Heart left ventricle (tissue), 16 donors: Measurements from ENCODE around the gene HCN3. TPM values are rescaled to one million over a fixed set of nuclear protein-coding genes. Genes with fewer than 3 reads are reported as not detected.

Experiments
- ATAC-seq, 4 donors: fragments of 200-7000 bp; cut with Tn5 transposase; one replicate each; pipeline ENCODE4 v1.9.1; 2020 to 2022; ENCODE audit warnings: moderate library complexity in 4 of 4, mild to moderate bottlenecking in 3 of 4, moderate number of reproducible peaks in 1 of 4
- DNase-seq, 5 donors: peaks; one replicate each; pipeline ENCODE4 v3.0.0-alpha.2; 2020
- H3K27ac ChIP-seq, 12 donors: fragments of 200-600 bp; sonication (generic) in 4 of 12; one replicate each; pipeline versions ENCODE4 v1.5.0 to v1.8.0; 2016 to 2022; ENCODE audit warnings: mild to moderate bottlenecking in 2 of 12
- H3K27me3 ChIP-seq, 9 donors: fragments of 200-600 bp; sonication (generic) in 2 of 9; one replicate each; pipeline versions ENCODE4 v1.5.1 to v1.8.0; 2016 to 2022; ENCODE audit warnings: mild to moderate bottlenecking in 3 of 9
- H3K36me3 ChIP-seq, 9 donors: fragments of 200-600 bp; sonication (generic) in 2 of 9; one replicate each; pipeline versions ENCODE4 v1.5.0 to v1.8.0; 2018 to 2022; ENCODE audit warnings: mild to moderate bottlenecking in 2 of 9
- H3K4me1 ChIP-seq, 12 donors: fragments of 200-600 bp; sonication (generic) in 4 of 12; one replicate each; pipeline versions ENCODE4 v1.5.0 to v1.8.0; 2016 to 2022; ENCODE audit warnings: mild to moderate bottlenecking in 3 of 12
- H3K4me3 ChIP-seq, 12 donors: fragments of 200-600 bp; sonication (generic) in 4 of 12; one replicate each; pipeline versions ENCODE4 v1.5.0 to v1.8.0; 2017 to 2022; ENCODE audit warnings: mild to moderate bottlenecking in 9 of 12, moderate library complexity in 4 of 12
- H3K9me3 ChIP-seq, 12 donors: fragments of 200-600 bp; sonication (generic) in 4 of 12; one replicate each; pipeline versions ENCODE4 v1.5.0 to v1.8.0; 2016 to 2022; ENCODE audit warnings: mild to moderate bottlenecking in 1 of 12
- POLR2A ChIP-seq, 2 donors: fragments of 450-650 bp; IDR thresholded peaks; one replicate each; pipeline ENCODE4 v1.6.1; 2017; ENCODE audit warnings: antibody characterized with exemption in 2 of 2, mild to moderate bottlenecking in 2 of 2, moderate library complexity in 2 of 2
- WGBS, 4 donors: extraction: QIAGEN DNeasy Blood & Tissue Kit in 2 of 4; methylation state at CpG; one replicate each; pipeline versions ENCODE4 v1.1.5 to v1.1.7; 2013 to 2018; 5-methylcytosine and 5-hydroxymethylcytosine counted together
- intact Hi-C, 10 donors: fragments of 100-400 bp; cut with DNase I; formaldehyde crosslinking; loops; one replicate each; pipeline versions ENCODE4 v1.11.1 to v1.14.2; 2022
- polyA plus RNA-seq, 2 donors: library from polyadenylated mRNA; stranded (reverse); fragments of 200-250 nt; gene quantifications; one replicate each; pipeline ENCODE4 v1.2.3, GENCODE V29; 2013
- total RNA-seq, 9 donors: library from RNA; depleted of rRNA in 2 of 9; stranded (reverse); fragments of >200 nt in 2 of 9; fragmentation: NEBNext Ultra II Directional in 3 of 9; extraction: Animal tissue kit (Norgen Biotek cat#: 25700) in 3 of 9; gene quantifications; one replicate each; pipeline versions ENCODE4 v1.1.0 to v1.2.4, GENCODE V29; 2016 to 2023
- TF ChIP-seq, protein P1 (sequence below), 12 donors: fragments of 200-600 bp; sonication (generic) in 4 of 12; IDR thresholded peaks; one replicate each; pipeline versions ENCODE4 v1.5.0 to v1.8.0; 2018 to 2022; ENCODE audit warnings: antibody characterized with exemption in 12 of 12, mild to moderate bottlenecking in 5 of 12
- donor health status: ischemic (EF 13 %, LVEDD 7.1; RV severe dilation, severe dysfunction).
- donor health status: healthy with polysubstance abuse.
- donor health status: DM: no; HTN: yes; CAD: no.
- donor health status: DM: no; HTN: no; CAD: no.
- donor health status: ischemic (EF 25% LVEDD 6.9; RV normal size, moderate dysfunction).
- donor health status: ischemic (EF 25% LVEDD 5.7; RV mildly dilated, moderate dysfunction).
- donor health status: healthy.
- donor health status: DM: yes; HTN: yes; CAD: no.
- donor health status: ischemic (EF 35%, LVEDD 5.7; RV mildly dilated, moderate dysfunction).
- donor health status: nonischemic (EF 11% LVEDD 7.7; RV severe dilation, severe dysfunction).
- donor health status: DM: yes; HTN: yes; CAD: no.
- donor health status: PGD.
- donor health status: ischemic (EF 29% LVEDD 5.4; RV normal size, mild dysfunction).
- donor health status: nonischemic (EF 23%, LVEDD 6.1; RV moderate dilation, normal function).

Gene HCN3
- total and polyA plus RNA-seq, 11 donors, result 0.49 to 1.7 (median 1.2) TPM

DNA sequence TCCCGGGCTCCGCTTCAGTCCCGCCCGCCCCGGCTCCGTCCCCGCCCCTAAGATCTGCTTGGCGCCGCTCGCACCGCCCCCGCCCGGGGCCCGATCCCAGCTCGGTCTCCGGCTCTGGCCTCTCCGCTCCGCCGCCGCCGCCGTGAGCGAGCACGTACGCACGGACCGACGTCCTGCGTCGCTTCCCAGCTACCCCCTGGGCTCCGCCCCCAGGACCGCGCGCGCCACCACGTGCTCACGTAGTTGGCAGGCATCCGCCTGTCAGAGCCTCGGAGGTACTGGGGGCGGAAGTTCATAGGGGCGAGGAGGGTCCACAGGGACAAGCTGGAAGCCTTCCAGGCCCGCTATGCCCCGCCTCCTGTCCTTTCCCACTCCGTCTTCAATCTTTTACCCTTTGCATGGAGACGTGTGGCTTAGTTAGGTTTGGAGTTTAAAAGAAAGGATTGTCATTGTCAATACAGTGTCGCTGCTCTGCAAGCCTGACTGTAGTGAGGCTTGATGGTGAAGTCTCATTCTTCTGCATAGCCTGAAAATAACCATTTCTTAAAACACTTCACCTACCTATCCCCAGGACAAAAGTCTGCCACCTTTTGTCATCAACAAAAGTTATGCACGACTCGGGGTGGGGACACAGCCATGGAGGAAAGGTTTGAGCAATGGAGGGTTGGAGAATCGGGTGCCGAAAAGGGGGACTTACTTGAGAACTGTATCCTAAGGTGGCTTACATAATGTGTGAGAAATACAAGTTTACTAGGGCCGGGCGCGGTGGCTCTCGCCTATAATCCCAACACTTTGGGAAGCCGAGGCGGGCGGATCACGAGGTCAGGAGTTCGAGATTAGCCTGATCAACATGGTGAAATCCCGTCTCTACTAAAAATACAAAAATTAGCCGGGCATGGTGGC lies 3.7 kb upstream of the HCN3 start, which contains the start of gene CLK2:
Gene CLK2 (minus strand): TSS at position 162 of the 903 bp plus-strand sequence. CDS start 2,527 bp downstream, outside the sequence.
- peak within 1 kb of the TSS; percentile 67 to 94 (median 77) for H3K4me3 ChIP-seq
- intact Hi-C loops, result loop anchor here in 3 of 10 donors (1.0 to 2.0 kb wide), 3 partner anchors 35 to 51 kb away; partner anchors contain the start of genes FDPS (in 1 of the 3) and RUSC1 (in 1 of the 3)
- peak in 1 of 2 donors; percentile 81 for TF ChIP-seq POLR2A (IDR thresholded peaks at IDR 0.05)
- TF ChIP-seq, protein P1, sequence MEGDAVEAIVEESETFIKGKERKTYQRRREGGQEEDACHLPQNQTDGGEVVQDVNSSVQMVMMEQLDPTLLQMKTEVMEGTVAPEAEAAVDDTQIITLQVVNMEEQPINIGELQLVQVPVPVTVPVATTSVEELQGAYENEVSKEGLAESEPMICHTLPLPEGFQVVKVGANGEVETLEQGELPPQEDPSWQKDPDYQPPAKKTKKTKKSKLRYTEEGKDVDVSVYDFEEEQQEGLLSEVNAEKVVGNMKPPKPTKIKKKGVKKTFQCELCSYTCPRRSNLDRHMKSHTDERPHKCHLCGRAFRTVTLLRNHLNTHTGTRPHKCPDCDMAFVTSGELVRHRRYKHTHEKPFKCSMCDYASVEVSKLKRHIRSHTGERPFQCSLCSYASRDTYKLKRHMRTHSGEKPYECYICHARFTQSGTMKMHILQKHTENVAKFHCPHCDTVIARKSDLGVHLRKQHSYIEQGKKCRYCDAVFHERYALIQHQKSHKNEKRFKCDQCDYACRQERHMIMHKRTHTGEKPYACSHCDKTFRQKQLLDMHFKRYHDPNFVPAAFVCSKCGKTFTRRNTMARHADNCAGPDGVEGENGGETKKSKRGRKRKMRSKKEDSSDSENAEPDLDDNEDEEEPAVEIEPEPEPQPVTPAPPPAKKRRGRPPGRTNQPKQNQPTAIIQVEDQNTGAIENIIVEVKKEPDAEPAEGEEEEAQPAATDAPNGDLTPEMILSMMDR (IDR thresholded peaks at IDR 0.05), result no peak
- ATAC-seq (peak; percentile 92 to 96 (median 94)), DNase-seq (peak; percentile 96 to 99 (median 97))
- H3K4me1 ChIP-seq, result peaks cover 7 to 46% (median 33%) of the 10 kb centered on the region in 12 donors
- 12 to 34% (median 15%) methylated on average over 26 to 61 of the region's 61 CpGs for WGBS, 4 donors
- H3K36me3 ChIP-seq, result peaks cover 5 to 31% (median 29%) of the 10 kb centered on the region in 9 donors
- peak within 1 kb of the TSS; percentile 66 to 97 (median 95) for H3K27ac ChIP-seq
- no peaks in the 10 kb centered on the region for H3K9me3 ChIP-seq
- no peaks in the 10 kb centered on the region for H3K27me3 ChIP-seq

DNA sequence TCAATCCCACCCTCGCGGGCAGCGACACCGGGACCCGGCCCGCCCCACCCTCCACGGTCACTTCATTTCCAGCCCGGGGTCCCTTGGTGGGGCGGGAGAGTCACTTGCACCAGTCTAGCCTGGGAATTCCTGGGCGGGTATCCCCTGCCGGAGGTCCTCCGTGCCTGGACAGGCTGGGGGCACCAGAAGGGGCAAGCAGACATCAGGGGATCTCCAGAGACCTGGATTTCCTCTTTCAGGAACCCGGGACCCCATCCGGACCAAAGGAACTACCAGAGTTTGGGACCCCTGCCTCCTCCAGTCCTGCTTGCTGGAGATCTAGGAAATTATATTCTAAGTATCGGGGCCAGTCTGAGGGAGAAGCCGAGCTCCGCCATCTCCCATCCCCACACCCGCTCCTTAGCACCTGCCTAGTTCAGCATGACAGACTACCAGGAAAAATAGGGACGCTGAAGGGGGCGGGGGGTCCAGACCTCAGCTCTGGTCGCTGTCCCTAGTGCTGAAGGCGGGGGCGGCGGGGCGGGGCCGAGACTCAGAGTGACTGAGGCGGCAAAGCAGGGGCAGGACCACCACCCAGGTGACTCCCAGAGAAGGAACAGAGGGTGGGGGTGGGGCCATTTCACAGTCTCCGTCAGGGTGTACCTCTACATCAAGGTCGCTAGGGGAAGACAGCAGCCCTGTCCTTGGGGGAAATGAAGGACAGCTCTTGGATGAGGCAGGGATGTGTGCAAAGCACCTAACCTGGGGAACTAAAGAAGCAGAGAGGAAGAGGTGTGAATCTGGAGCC lies 832 bp downstream of the HCN3 start:
- no peaks in the 10 kb centered on the region for H3K27me3 ChIP-seq
- H3K36me3 ChIP-seq, result no peaks in the 10 kb centered on the region
- peak overlapping the region; percentile 33 to 82 (median 70) for H3K4me3 ChIP-seq
- intact Hi-C loops, result loop anchor here in 8 of 10 donors (1.0 to 5.0 kb wide), 5 partner anchors 27 to 45 kb away; partner anchors contain the start of genes RUSC1 (in 6 of the 8) and FDPS (in 4 of the 8)
- peaks cover 0 to 29% (median 17%) of the 10 kb centered on the region in 12 donors for H3K4me1 ChIP-seq
- DNase-seq, result peak in 4 of 5 donors; percentile 53 to 66 (median 55)
- WGBS, 4 donors, result 1 to 2% (median 1%) methylated on average over 13 to 29 of the region's 29 CpGs
- H3K27ac ChIP-seq, result peak overlapping the region in 9 of 12 donors; percentile 16 to 69 (median 53)
- peak in 2 of 4 donors; percentile 5 to 15 for ATAC-seq
- no peak for TF ChIP-seq POLR2A (IDR thresholded peaks at IDR 0.05)
- TF ChIP-seq, protein P1 (IDR thresholded peaks at IDR 0.05), result peak in 4 of 12 donors; percentile 11 to 18 (median 15)
- H3K9me3 ChIP-seq, result no peaks in the 10 kb centered on the region

DNA sequence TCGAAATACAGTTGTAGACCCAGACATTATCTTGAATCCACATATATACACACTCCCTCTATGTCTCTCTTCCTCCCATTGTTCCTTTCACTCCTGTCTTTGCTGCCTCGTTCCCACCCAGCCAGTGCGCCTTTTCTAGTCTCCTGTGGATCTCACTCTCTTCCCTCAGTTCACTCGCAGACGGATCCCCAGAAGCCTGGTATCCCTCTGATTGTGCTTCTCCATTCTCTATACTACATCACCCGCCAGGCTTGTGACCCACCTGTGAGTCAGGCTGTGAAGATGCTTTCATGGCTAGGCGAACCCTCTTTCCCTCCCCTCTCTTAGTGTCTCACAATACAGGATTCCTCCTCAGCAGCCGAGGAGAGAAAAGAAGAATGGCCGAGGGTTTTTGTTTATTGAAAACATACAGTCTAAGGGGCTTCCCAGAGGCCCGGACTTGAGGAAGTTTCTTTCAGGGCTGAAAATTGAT lies 1.5 kb downstream of the HCN3 start:
- Histone ChIP-seq H3K27ac (no peak overlapping the region), H3K9me3 (no peaks in the 10 kb centered on the region), H3K27me3 (no peaks in the 10 kb centered on the region), H3K36me3 (no peaks in the 10 kb centered on the region), H3K4me3 (peak overlapping the region in 2 of 12 donors; percentile 78 to 82), H3K4me1 (peaks cover 0 to 26% (median 17%) of the 10 kb centered on the region in 12 donors)
- 62 to 67% (median 65%) methylated on average over 10 of the region's 10 CpGs for WGBS, 4 donors
- intact Hi-C loops, result loop anchor here in 6 of 10 donors (2.0 to 5.0 kb wide), 2 partner anchors 26 to 44 kb away; partner anchors contain the start of gene RUSC1 (in 6 of the 6)
- ATAC-seq (no peak), DNase-seq (no peak)
- TF ChIP-seq, protein P1 (IDR thresholded peaks at IDR 0.05), result no peak
- no peak for TF ChIP-seq POLR2A (IDR thresholded peaks at IDR 0.05)
